Measurements from ENCODE around the gene BRAP.

GRCh38 chr12:111599453-111600204 is 86.1 kb downstream of the BRAP start:
- TF ChIP-seq, protein P1, sequence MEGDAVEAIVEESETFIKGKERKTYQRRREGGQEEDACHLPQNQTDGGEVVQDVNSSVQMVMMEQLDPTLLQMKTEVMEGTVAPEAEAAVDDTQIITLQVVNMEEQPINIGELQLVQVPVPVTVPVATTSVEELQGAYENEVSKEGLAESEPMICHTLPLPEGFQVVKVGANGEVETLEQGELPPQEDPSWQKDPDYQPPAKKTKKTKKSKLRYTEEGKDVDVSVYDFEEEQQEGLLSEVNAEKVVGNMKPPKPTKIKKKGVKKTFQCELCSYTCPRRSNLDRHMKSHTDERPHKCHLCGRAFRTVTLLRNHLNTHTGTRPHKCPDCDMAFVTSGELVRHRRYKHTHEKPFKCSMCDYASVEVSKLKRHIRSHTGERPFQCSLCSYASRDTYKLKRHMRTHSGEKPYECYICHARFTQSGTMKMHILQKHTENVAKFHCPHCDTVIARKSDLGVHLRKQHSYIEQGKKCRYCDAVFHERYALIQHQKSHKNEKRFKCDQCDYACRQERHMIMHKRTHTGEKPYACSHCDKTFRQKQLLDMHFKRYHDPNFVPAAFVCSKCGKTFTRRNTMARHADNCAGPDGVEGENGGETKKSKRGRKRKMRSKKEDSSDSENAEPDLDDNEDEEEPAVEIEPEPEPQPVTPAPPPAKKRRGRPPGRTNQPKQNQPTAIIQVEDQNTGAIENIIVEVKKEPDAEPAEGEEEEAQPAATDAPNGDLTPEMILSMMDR (IDR thresholded peaks at IDR 0.05): peak in 1 of 4 experiments; percentile 13
- TF ChIP-seq POLR2A (IDR thresholded peaks at IDR 0.05) (peak; percentile 76 to 78), POLR2AphosphoS5 (IDR thresholded peaks at IDR 0.05) (peak; percentile 95), EP300 (IDR thresholded peaks at IDR 0.05) (no peak)
